HEK293 (cell line): ENCODE results near the gene BEND7.

Experiments used
- BCL11B ChIP-seq: fragments of 450-650 bp; formaldehyde crosslinking; IDR thresholded peaks from 2 replicates; pipeline ENCODE4 v1.5.1; 2016; ENCODE audit warnings: low read depth, missing biosample characterization, missing genetic modification characterization
- GLI4 ChIP-seq: fragments of 450-650 bp; formaldehyde crosslinking; IDR thresholded peaks from 2 replicates; pipeline ENCODE4 v1.5.1; 2016; ENCODE audit warnings: missing biosample characterization, missing genetic modification characterization
- YY1 ChIP-seq: fragments of 450-650 bp; formaldehyde crosslinking; IDR thresholded peaks from 2 replicates; pipeline ENCODE4 v1.5.1; 2018; ENCODE audit warnings: missing biosample characterization, missing genetic modification characterization
- ZNF416 ChIP-seq: fragments of 450-650 bp; formaldehyde crosslinking; IDR thresholded peaks from 2 replicates; pipeline ENCODE4 v1.5.1; 2016; ENCODE audit warnings: missing biosample characterization, missing genetic modification characterization
- ZNF510 ChIP-seq: fragments of 450-650 bp; formaldehyde crosslinking; IDR thresholded peaks from 2 replicates; pipeline ENCODE4 v1.5.1; 2018; ENCODE audit warnings: mild to moderate bottlenecking, missing genetic modification characterization, missing biosample characterization; ENCODE audit not compliant: insufficient replicate concordance
- ZNF544 ChIP-seq: fragments of 450-650 bp; formaldehyde crosslinking; IDR thresholded peaks from 2 replicates; pipeline ENCODE4 v1.5.0; 2017; ENCODE audit warnings: missing biosample characterization, missing genetic modification characterization
- ZNF785 ChIP-seq: fragments of 450-650 bp; formaldehyde crosslinking; IDR thresholded peaks from 2 replicates; pipeline ENCODE4 v1.5.1; 2016; ENCODE audit warnings: missing biosample characterization, missing genetic modification characterization
- TF ChIP-seq, protein P1 (sequence below): fragments of 450-650 bp; formaldehyde crosslinking; IDR thresholded peaks from 2 replicates; pipeline ENCODE4 v1.5.1; 2016; ENCODE audit warnings: missing biosample characterization, missing genetic modification characterization
- TF ChIP-seq, protein P2 (sequence below): fragments of 450-650 bp; formaldehyde crosslinking; IDR thresholded peaks from 2 replicates; pipeline ENCODE4 v1.5.1; 2016; ENCODE audit warnings: missing biosample characterization, missing genetic modification characterization
- TF ChIP-seq, protein P3 (sequence below): fragments of 450-650 bp; formaldehyde crosslinking; IDR thresholded peaks from 2 replicates; pipeline ENCODE4 v1.5.1; 2016; ENCODE audit warnings: missing biosample characterization, missing genetic modification characterization
- TF ChIP-seq, protein P4 (sequence below): fragments of 450-650 bp; formaldehyde crosslinking; IDR thresholded peaks from 2 replicates; pipeline ENCODE4 v1.5.1; 2017; ENCODE audit warnings: missing biosample characterization, mild to moderate bottlenecking, missing genetic modification characterization, moderate library complexity

DNA sequence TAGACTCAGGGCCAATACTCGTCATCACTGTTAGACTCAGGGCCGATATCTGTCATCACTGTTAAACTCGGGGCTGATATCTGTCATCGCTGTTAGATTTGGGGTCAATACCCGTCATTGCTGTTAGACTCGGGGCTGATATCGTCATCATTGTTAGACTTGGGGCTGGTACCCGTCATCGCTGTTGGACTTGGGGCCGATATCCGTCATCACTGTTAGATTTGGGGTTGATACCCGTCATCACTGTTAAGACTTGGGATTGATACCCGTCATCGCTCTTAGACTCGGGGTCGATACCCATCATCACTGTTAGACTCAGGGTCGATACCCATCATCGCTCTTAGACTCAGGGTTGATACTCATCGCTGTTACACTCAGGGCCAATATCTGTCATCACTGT lies 56.5 kb downstream of the BEND7 start:
- TF ChIP-seq, protein P1, sequence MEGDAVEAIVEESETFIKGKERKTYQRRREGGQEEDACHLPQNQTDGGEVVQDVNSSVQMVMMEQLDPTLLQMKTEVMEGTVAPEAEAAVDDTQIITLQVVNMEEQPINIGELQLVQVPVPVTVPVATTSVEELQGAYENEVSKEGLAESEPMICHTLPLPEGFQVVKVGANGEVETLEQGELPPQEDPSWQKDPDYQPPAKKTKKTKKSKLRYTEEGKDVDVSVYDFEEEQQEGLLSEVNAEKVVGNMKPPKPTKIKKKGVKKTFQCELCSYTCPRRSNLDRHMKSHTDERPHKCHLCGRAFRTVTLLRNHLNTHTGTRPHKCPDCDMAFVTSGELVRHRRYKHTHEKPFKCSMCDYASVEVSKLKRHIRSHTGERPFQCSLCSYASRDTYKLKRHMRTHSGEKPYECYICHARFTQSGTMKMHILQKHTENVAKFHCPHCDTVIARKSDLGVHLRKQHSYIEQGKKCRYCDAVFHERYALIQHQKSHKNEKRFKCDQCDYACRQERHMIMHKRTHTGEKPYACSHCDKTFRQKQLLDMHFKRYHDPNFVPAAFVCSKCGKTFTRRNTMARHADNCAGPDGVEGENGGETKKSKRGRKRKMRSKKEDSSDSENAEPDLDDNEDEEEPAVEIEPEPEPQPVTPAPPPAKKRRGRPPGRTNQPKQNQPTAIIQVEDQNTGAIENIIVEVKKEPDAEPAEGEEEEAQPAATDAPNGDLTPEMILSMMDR (tag by site-specific recombination) = no peak
- no peak for TF ChIP-seq ZNF544 (tag by site-specific recombination)
- TF ChIP-seq, protein P2, sequence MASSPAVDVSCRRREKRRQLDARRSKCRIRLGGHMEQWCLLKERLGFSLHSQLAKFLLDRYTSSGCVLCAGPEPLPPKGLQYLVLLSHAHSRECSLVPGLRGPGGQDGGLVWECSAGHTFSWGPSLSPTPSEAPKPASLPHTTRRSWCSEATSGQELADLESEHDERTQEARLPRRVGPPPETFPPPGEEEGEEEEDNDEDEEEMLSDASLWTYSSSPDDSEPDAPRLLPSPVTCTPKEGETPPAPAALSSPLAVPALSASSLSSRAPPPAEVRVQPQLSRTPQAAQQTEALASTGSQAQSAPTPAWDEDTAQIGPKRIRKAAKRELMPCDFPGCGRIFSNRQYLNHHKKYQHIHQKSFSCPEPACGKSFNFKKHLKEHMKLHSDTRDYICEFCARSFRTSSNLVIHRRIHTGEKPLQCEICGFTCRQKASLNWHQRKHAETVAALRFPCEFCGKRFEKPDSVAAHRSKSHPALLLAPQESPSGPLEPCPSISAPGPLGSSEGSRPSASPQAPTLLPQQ (tag by site-specific recombination) = no peak
- TF ChIP-seq, protein P3, sequence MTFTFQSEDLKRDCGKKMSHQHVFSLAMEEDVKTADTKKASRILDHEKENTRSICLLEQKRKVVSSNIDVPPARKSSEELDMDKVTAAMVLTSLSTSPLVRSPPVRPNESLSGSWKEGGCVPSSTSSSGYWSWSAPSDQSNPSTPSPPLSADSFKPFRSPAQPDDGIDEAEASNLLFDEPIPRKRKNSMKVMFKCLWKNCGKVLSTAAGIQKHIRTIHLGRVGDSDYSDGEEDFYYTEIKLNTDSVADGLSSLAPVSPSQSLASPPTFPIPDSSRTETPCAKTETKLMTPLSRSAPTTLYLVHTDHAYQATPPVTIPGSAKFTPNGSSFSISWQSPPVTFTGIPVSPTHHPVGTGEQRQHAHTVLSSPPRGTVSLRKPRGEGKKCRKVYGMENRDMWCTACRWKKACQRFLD (tag by site-specific recombination) = no peak
- TF ChIP-seq, protein P4, sequence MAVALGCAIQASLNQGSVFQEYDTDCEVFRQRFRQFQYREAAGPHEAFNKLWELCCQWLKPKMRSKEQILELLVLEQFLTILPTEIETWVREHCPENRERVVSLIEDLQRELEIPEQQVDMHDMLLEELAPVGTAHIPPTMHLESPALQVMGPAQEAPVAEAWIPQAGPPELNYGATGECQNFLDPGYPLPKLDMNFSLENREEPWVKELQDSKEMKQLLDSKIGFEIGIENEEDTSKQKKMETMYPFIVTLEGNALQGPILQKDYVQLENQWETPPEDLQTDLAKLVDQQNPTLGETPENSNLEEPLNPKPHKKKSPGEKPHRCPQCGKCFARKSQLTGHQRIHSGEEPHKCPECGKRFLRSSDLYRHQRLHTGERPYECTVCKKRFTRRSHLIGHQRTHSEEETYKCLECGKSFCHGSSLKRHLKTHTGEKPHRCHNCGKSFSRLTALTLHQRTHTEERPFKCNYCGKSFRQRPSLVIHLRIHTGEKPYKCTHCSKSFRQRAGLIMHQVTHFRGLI (tag by site-specific recombination) = no peak
- TF ChIP-seq GLI4 = no peak
- TF ChIP-seq ZNF416 (tag by site-specific recombination) = no peak
- TF ChIP-seq BCL11B (tag by site-specific recombination) = no peak
- no peak for TF ChIP-seq ZNF785 (tag by site-specific recombination)
- no peak for TF ChIP-seq ZNF510 (tag by site-specific recombination)
- TF ChIP-seq YY1 (tag by site-specific recombination) = no peak
